Adrenal gland (tissue), 12 donors: Measurements from ENCODE around the gene SH2D1B. TPM values are rescaled to one million over a fixed set of nuclear protein-coding genes. Genes with fewer than 3 reads are reported as not detected.

ENCODE experiments used
- DNase-seq, 7 donors: peaks; one replicate each; pipeline ENCODE4 v3.0.0-alpha.2; 2019 to 2020
- H3K27ac ChIP-seq, 5 donors: fragments of 200-600 bp; sonication (generic) in 4 of 5; 1 replicate in 3 of 5; 2 replicates in 2 of 5; pipeline versions ENCODE4 v1.5.1 to v1.8.0; 2016 to 2020; ENCODE audit warnings: mild to moderate bottlenecking in 1 of 5
- H3K27me3 ChIP-seq: fragments of 200-600 bp; 2 replicates; pipeline ENCODE4 v1.8.0; 2021
- H3K36me3 ChIP-seq, 2 donors: fragments of 200-600 bp; replicated peaks in 1 of 2; 1 replicate in 1 of 2; 2 replicates in 1 of 2; pipeline versions ENCODE4 v1.5.1 to v1.8.0; 2018 to 2022
- H3K4me1 ChIP-seq, 2 donors: fragments of 200-600 bp; replicated peaks in 1 of 2; 1 replicate in 1 of 2; 2 replicates in 1 of 2; pipeline versions ENCODE4 v1.5.1 to v1.8.0; 2018 to 2021
- H3K4me3 ChIP-seq, 4 donors: fragments of 200-600 bp; sonication (generic) in 3 of 4; one replicate each; pipeline ENCODE4 v1.5.1; 2016 to 2018
- H3K9me3 ChIP-seq, 3 donors: fragments of 200-600 bp; sonication (generic) in 1 of 3; replicated peaks in 1 of 3; 1 replicate in 2 of 3; 2 replicates in 1 of 3; pipeline versions ENCODE4 v1.5.1 to v1.8.0; 2016 to 2021
- POLR2A ChIP-seq, 2 donors: fragments of 450-650 bp; IDR thresholded peaks; one replicate each; pipeline ENCODE4 v1.6.1; 2017; ENCODE audit warnings: antibody characterized with exemption in 2 of 2, mild to moderate bottlenecking in 2 of 2, moderate library complexity in 1 of 2
- WGBS, 4 donors: extraction: QIAGEN DNeasy Blood & Tissue Kit in 2 of 4; methylation state at CpG; one replicate each; pipeline versions ENCODE4 v1.1.5 to v1.1.7; 2013 to 2017; 5-methylcytosine and 5-hydroxymethylcytosine counted together
- intact Hi-C, 2 donors: fragments of 100-400 bp; cut with DNase I; formaldehyde crosslinking; loops; one replicate each; pipeline versions ENCODE4 v1.14.1 to v1.15.0; 2022 to 2023
- polyA plus RNA-seq, 3 donors: library from polyadenylated mRNA; stranded (reverse); fragments of 200-250 nt in 2 of 3; fragments of 350-450 nt in 1 of 3; fragmentation: Illumina TruSeq in 1 of 3; extraction: RNeasy Lipid Tissue Mini Kit (QIAGEN cat#74804) in 1 of 3; gene quantifications; one replicate each; pipeline ENCODE4 v1.2.3, GENCODE V29; 2013 to 2014
- total RNA-seq, 9 donors: library from RNA; depleted of rRNA in 4 of 9; stranded (reverse); fragments of >200 nt in 4 of 9; fragments of 120-200 nt in 1 of 9; fragmentation: NEBNext Ultra II Directional in 1 of 9; extraction: Animal tissue kit (Norgen Biotek cat#: 25700) in 1 of 9; gene quantifications; one replicate each; pipeline versions ENCODE4 v1.1.0 to v1.2.4, GENCODE V29; 2013 to 2023
- TF ChIP-seq, protein P1 (sequence below), 6 experiments: fragments of 450-650 bp in 4 of 6; fragments of 200-600 bp in 2 of 6; sonication (generic) in 1 of 6; IDR thresholded peaks; 1 replicate in 5 of 6; 2 replicates in 1 of 6; pipeline versions ENCODE4 v1.5.1 to v1.8.0; 2016 to 2021; ENCODE audit warnings: antibody characterized with exemption in 6 of 6, mild to moderate bottlenecking in 2 of 6, moderate library complexity in 1 of 6
- donor health status: healthy with polysubstance abuse.
- donor health status: Bipolar disorder and iron deficiency.
- donor health status: DM: yes; HTN: yes; CAD: no.
- donor health status: DM: no; HTN: no; CAD: no.
- donor health status: DM: no; HTN: no; CAD: no.
- donor health status: DM: yes; HTN: yes; CAD: no.

SH2D1B gene
- total and polyA plus RNA-seq, 12 donors: 0.08 to 0.13 (median 0.11) TPM; not detected in 9

DNA sequence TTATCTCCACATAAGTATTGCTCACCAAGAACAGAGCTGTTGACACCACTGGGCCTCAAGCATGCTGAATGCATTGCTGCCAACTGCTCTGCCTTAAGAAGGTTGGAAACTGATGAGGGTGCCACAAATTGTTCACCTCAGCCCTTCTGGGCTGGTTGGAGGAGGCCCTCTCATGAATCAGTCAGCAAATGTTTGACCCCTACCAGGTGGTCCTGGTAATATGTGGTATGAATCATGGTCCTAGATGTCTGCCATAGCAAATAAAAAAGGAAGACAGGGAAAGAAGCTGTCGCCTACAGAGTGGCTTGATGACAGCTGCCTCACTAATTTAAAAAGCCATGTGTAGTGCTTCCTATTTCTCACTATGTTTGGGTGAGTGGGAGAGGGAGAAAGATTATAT is 47.4 kb downstream of the SH2D1B start:
- H3K36me3 ChIP-seq: no peaks in the 10 kb centered on the region
- H3K9me3 ChIP-seq: no peaks in the 10 kb centered on the region
- no peak overlapping the region for H3K27ac ChIP-seq
- no peak for TF ChIP-seq POLR2A (IDR thresholded peaks at IDR 0.05)
- TF ChIP-seq, protein P1, sequence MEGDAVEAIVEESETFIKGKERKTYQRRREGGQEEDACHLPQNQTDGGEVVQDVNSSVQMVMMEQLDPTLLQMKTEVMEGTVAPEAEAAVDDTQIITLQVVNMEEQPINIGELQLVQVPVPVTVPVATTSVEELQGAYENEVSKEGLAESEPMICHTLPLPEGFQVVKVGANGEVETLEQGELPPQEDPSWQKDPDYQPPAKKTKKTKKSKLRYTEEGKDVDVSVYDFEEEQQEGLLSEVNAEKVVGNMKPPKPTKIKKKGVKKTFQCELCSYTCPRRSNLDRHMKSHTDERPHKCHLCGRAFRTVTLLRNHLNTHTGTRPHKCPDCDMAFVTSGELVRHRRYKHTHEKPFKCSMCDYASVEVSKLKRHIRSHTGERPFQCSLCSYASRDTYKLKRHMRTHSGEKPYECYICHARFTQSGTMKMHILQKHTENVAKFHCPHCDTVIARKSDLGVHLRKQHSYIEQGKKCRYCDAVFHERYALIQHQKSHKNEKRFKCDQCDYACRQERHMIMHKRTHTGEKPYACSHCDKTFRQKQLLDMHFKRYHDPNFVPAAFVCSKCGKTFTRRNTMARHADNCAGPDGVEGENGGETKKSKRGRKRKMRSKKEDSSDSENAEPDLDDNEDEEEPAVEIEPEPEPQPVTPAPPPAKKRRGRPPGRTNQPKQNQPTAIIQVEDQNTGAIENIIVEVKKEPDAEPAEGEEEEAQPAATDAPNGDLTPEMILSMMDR (IDR thresholded peaks at IDR 0.05): no peak
- H3K27me3 ChIP-seq: no peaks in the 10 kb centered on the region
- no peak for DNase-seq
- H3K4me3 ChIP-seq: no peak overlapping the region
- no peaks in the 10 kb centered on the region for H3K4me1 ChIP-seq
- intact Hi-C loops: no loop called here
- WGBS, 4 donors: 89 to 94% (median 93%) methylated on average over 1 of the region's 1 CpG

DNA sequence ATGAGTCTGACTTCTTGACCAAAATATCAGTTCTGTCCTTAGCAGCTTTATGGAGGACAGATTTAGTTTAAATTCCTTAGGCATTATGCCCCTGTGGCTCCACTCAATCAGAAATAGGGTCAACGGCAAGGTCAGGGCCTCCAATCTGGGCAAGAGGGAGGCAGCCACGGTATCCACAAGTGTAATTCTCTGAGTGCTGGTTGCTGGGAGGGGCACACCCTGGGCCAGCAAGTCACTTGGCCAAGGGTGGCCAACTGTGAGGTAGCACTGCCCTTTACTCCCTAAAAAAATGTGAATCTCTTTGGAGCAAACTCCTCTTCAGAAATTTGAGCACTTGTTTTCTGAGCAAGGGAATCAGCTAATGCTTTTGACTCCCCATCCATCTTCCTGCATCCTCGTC is 48.1 kb downstream of the SH2D1B start:
- H3K27me3 ChIP-seq: no peaks in the 10 kb centered on the region
- intact Hi-C loops: no loop called here
- no peak for DNase-seq
- no peaks in the 10 kb centered on the region for H3K4me1 ChIP-seq
- WGBS, 4 donors: 70 to 86% (median 80%) methylated on average over 3 of the region's 3 CpGs
- no peak overlapping the region for H3K27ac ChIP-seq
- TF ChIP-seq POLR2A (IDR thresholded peaks at IDR 0.05): no peak
- TF ChIP-seq, protein P1 (IDR thresholded peaks at IDR 0.05): no peak
- H3K4me3 ChIP-seq: no peak overlapping the region
- H3K36me3 ChIP-seq: no peaks in the 10 kb centered on the region
- no peaks in the 10 kb centered on the region for H3K9me3 ChIP-seq

DNA sequence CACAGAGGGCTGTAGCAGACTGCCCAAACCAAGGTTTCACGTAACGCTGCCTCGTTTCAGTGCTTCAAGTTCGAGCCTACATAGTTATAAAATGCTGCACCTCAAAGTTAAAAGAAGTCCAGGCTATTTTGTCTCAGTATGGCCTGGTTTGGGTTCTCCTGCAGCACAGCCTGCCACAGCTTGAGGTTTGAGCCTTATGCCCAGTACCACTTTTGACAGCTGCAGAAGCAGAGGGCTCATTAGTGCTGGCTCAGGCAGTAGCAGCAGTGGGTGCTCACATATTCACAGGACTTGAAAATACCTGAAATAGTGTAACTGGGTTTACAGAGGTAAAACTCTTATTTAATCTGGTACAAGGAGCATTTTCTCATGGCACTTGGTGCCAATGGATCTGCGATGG is 50.6 kb downstream of the SH2D1B start:
- WGBS, 4 donors: 89 to 91% (median 91%) methylated on average over 5 of the region's 5 CpGs

DNA sequence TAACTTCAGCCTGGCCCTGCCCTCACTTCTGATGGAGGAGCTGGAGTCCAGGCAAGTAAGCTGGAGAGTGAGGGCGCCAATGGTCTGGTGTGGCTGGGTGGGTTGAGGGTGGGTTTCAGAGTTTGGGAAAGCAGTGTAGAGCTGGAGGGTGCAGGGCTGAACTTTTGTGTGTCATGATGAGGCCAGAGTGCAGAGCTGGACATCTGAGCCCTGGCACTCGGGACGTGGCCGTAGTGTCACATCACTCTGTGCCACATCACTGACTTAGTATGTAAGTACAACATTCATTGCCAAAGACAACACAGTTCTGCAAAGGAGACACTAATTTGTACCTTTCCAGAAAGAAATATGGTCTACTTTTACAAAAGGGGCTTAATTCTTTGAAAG is 51.1 kb downstream of the SH2D1B start:
- intact Hi-C loops: no loop called here
- Histone ChIP-seq H3K4me3 (no peak overlapping the region), H3K27me3 (no peaks in the 10 kb centered on the region), H3K9me3 (no peaks in the 10 kb centered on the region), H3K4me1 (no peaks in the 10 kb centered on the region), H3K36me3 (no peaks in the 10 kb centered on the region), H3K27ac (no peak overlapping the region)
- DNase-seq: no peak
- no peak for TF ChIP-seq POLR2A (IDR thresholded peaks at IDR 0.05)
- TF ChIP-seq, protein P1 (IDR thresholded peaks at IDR 0.05): no peak
- 88 to 97% (median 93%) methylated on average over 4 of the region's 4 CpGs for WGBS, 4 donors

More for the DNA sequence above, 50.6 kb downstream of the SH2D1B start:
- DNase-seq: no peak
- Histone ChIP-seq H3K4me3 (no peak overlapping the region), H3K27ac (no peak overlapping the region), H3K36me3 (no peaks in the 10 kb centered on the region), H3K9me3 (no peaks in the 10 kb centered on the region), H3K27me3 (no peaks in the 10 kb centered on the region), H3K4me1 (no peaks in the 10 kb centered on the region)
- TF ChIP-seq, protein P1 (IDR thresholded peaks at IDR 0.05): no peak
- TF ChIP-seq POLR2A (IDR thresholded peaks at IDR 0.05): no peak
- intact Hi-C loops: no loop called here
